ENCODE measurements around the gene GABBR2. TPM values are rescaled to one million over a fixed set of nuclear protein-coding genes. Genes with fewer than 3 reads are reported as not detected.

GABBR2 gene
- total RNA-seq, 2 donors from 2014 or later, result 1.2 to 1.3 TPM

- H3K27me3 Mint-ChIP-seq (ENCODE audit: insufficient read depth), result peaks cover 2% of the 10 kb centered on the region
These were observed 16.8 kb downstream of the GABBR2 start for GRCh38 chr9:98691890-98692289.

GRCh38 chr9:98690686-98691085, 18.0 kb downstream of the GABBR2 start:
- DNase-seq, result no peak
- H3K9ac ChIP-seq (ENCODE audit: extremely low read depth, low read length, poor library complexity, severe bottlenecking), result no peak overlapping the region
- H3K4me1 Mint-ChIP-seq, result peaks cover 9% of the 10 kb centered on the region
- no peak overlapping the region for H3K27ac Mint-ChIP-seq
- no peak overlapping the region for H3K4me3 ChIP-seq (ENCODE audit: low read length)
- no peak overlapping the region for H3K4me3 Mint-ChIP-seq
- no peaks in the 10 kb centered on the region for H3K4me1 ChIP-seq (ENCODE audit: control insufficient read depth, insufficient read depth, low read length)
- H3K9me3 Mint-ChIP-seq, result no peaks in the 10 kb centered on the region
- no peaks in the 10 kb centered on the region for H3K9me3 ChIP-seq (ENCODE audit: control insufficient read depth, low read length)
- TF ChIP-seq CTCF (conservative IDR thresholded peaks at IDR 0.05), result no peak
- peaks cover 2% of the 10 kb centered on the region for H3K27me3 Mint-ChIP-seq (ENCODE audit: insufficient read depth)
- 79 to 83% methylated on average over 1 of the region's 1 CpG for WGBS, 2 experiments (ENCODE audit: insufficient coverage in 1 of 2, insufficient read length in 1 of 2)
- H3K27ac ChIP-seq (ENCODE audit: low read depth, low read length), result no peak overlapping the region
- H3K27me3 ChIP-seq (ENCODE audit: control insufficient read depth, insufficient read depth, low read length, poor library complexity, severe bottlenecking), result no peaks in the 10 kb centered on the region
- H3K36me3 ChIP-seq (ENCODE audit: control insufficient read depth, insufficient read depth, low read length), result no peaks in the 10 kb centered on the region
- H3K36me3 Mint-ChIP-seq (ENCODE audit: low read depth), result no peaks in the 10 kb centered on the region

More at GRCh38 chr9:98691890-98692289, 16.8 kb downstream of the GABBR2 start:
- 94 to 100% methylated on average over 3 of the region's 3 CpGs for WGBS, 2 experiments (ENCODE audit: insufficient coverage in 1 of 2, insufficient read length in 1 of 2)
- Mint-ChIP-seq H3K27ac (no peak overlapping the region), H3K36me3 (ENCODE audit: low read depth) (no peaks in the 10 kb centered on the region), H3K4me1 (peaks cover 6% of the 10 kb centered on the region), H3K9me3 (no peaks in the 10 kb centered on the region), H3K4me3 (no peak overlapping the region)
- Histone ChIP-seq H3K4me1 (ENCODE audit: control insufficient read depth, insufficient read depth, low read length) (no peaks in the 10 kb centered on the region), H3K27me3 (ENCODE audit: control insufficient read depth, insufficient read depth, low read length, poor library complexity, severe bottlenecking) (no peaks in the 10 kb centered on the region), H3K9ac (ENCODE audit: extremely low read depth, low read length, poor library complexity, severe bottlenecking) (no peak overlapping the region), H3K4me3 (ENCODE audit: low read length) (no peak overlapping the region), H3K27ac (ENCODE audit: low read depth, low read length) (no peak overlapping the region), H3K9me3 (ENCODE audit: control insufficient read depth, low read length) (no peaks in the 10 kb centered on the region), H3K36me3 (ENCODE audit: control insufficient read depth, insufficient read depth, low read length) (no peaks in the 10 kb centered on the region)
- TF ChIP-seq CTCF (conservative IDR thresholded peaks at IDR 0.05), result no peak
- DNase-seq, result no peak

GRCh38 chr9:98688710-98689495, 19.8 kb downstream of the GABBR2 start:
- Histone ChIP-seq H3K27me3 (ENCODE audit: control insufficient read depth, insufficient read depth, low read length, poor library complexity, severe bottlenecking) (no peaks in the 10 kb centered on the region), H3K9me3 (ENCODE audit: control insufficient read depth, low read length) (no peaks in the 10 kb centered on the region), H3K4me1 (ENCODE audit: control insufficient read depth, insufficient read depth, low read length) (no peaks in the 10 kb centered on the region), H3K9ac (ENCODE audit: extremely low read depth, low read length, poor library complexity, severe bottlenecking) (no peak overlapping the region), H3K27ac (ENCODE audit: low read depth, low read length) (no peak overlapping the region), H3K36me3 (ENCODE audit: control insufficient read depth, insufficient read depth, low read length) (no peaks in the 10 kb centered on the region), H3K4me3 (ENCODE audit: low read length) (no peak overlapping the region)
- no peaks in the 10 kb centered on the region for H3K9me3 Mint-ChIP-seq
- no peaks in the 10 kb centered on the region for H3K36me3 Mint-ChIP-seq (ENCODE audit: low read depth)
- no peak for TF ChIP-seq CTCF (conservative IDR thresholded peaks at IDR 0.05)
- 90 to 91% methylated on average over 5 to 7 of the region's 7 CpGs for WGBS, 2 experiments (ENCODE audit: insufficient coverage in 1 of 2, insufficient read length in 1 of 2)
- H3K4me3 Mint-ChIP-seq, result no peak overlapping the region
- H3K27ac Mint-ChIP-seq, result no peak overlapping the region
- DNase-seq, result no peak
- H3K27me3 Mint-ChIP-seq (ENCODE audit: insufficient read depth), result no peaks in the 10 kb centered on the region
- peaks cover 9% of the 10 kb centered on the region for H3K4me1 Mint-ChIP-seq
